Tibial artery (tissue), 4 donors: ENCODE results near the gene SSH3.
A peak's percentile ranks its signal among the peaks of the same experiment; 100 is the strongest.

ENCODE experiments used
- DNase-seq, 2 donors: peaks; one replicate each; pipeline ENCODE4 v3.0.0-alpha.2; 2019
- H3K27ac ChIP-seq, 2 donors: fragments of 200-600 bp; sonication (generic) in 1 of 2; 1 replicate in 1 of 2; 2 replicates in 1 of 2; pipeline ENCODE4 v1.5.1; 2018 to 2019; ENCODE audit warnings: mild to moderate bottlenecking in 1 of 2
- H3K27me3 ChIP-seq, 2 donors: fragments of 200-600 bp; sonication (generic) in 1 of 2; one replicate each; pipeline versions ENCODE4 v1.5.1 to v1.6.0; 2016 to 2019
- H3K36me3 ChIP-seq, 3 donors: fragments of 200-600 bp; sonication (generic) in 2 of 3; one replicate each; pipeline ENCODE4 v1.5.1; 2016 to 2019; ENCODE audit warnings: mild to moderate bottlenecking in 2 of 3
- H3K4me1 ChIP-seq, 4 donors: fragments of 200-600 bp; sonication (generic) in 2 of 4; 1 replicate in 3 of 4; 2 replicates in 1 of 4; pipeline ENCODE4 v1.5.1; 2016 to 2019
- H3K4me3 ChIP-seq, 2 donors: fragments of 200-600 bp; sonication (generic) in 1 of 2; 1 replicate in 1 of 2; 2 replicates in 1 of 2; pipeline ENCODE4 v1.5.1; 2018 to 2019; ENCODE audit warnings: mild to moderate bottlenecking in 2 of 2
- H3K9me3 ChIP-seq, 3 donors: fragments of 200-600 bp; sonication (generic) in 1 of 3; one replicate each; pipeline ENCODE4 v1.5.1; 2016 to 2019
- CTCF ChIP-seq, 2 experiments: fragments of 200-600 bp in 1 of 2; fragments of 450-650 bp in 1 of 2; IDR thresholded peaks; one replicate each; pipeline ENCODE4 v1.5.1; 2017 to 2019; ENCODE audit warnings: antibody characterized with exemption in 2 of 2, mild to moderate bottlenecking in 1 of 2, moderate library complexity in 1 of 2
- intact Hi-C: fragments of 100-400 bp; cut with DNase I; formaldehyde crosslinking; loops from one replicate; pipeline ENCODE4 v1.15.0; 2023; ENCODE audit warnings: low total_unique reads

Gene SSH3

GRCh38 chr11:67272327-67273259, 30.7 kb upstream of the SSH3 start:
- intact Hi-C loops: no loop called here
- Histone ChIP-seq H3K27ac (peak overlapping the region; percentile 65 to 93), H3K9me3 (no peaks in the 10 kb centered on the region), H3K36me3 (peaks cover 0 to 13% (median 0%) of the 10 kb centered on the region in 3 donors), H3K4me1 (peaks cover 5 to 100% (median 99%) of the 10 kb centered on the region in 4 donors), H3K4me3 (no peak overlapping the region), H3K27me3 (no peaks in the 10 kb centered on the region)
- TF ChIP-seq CTCF (IDR thresholded peaks at IDR 0.05): no peak
- DNase-seq: peak; percentile 23 to 67

- Histone ChIP-seq H3K27me3 (no peaks in the 10 kb centered on the region), H3K36me3 (peaks cover 0 to 13% (median 0%) of the 10 kb centered on the region in 3 donors), H3K9me3 (no peaks in the 10 kb centered on the region), H3K4me3 (no peak overlapping the region), H3K27ac (peak overlapping the region; percentile 65 to 93), H3K4me1 (peaks cover 5 to 100% (median 99%) of the 10 kb centered on the region in 4 donors)
- peak; percentile 22 to 75 for DNase-seq
- intact Hi-C loops: no loop called here
- no peak for TF ChIP-seq CTCF (IDR thresholded peaks at IDR 0.05)
These were observed 29.9 kb upstream of the SSH3 start for GRCh38 chr11:67273260-67273990.

- H3K4me1 ChIP-seq: peaks cover 5 to 94% (median 87%) of the 10 kb centered on the region in 4 donors
- peaks cover 9 to 18% (median 14%) of the 10 kb centered on the region in 3 donors for H3K36me3 ChIP-seq
- H3K27ac ChIP-seq: peak overlapping the region; percentile 65 to 93
- no peak overlapping the region for H3K4me3 ChIP-seq
- no peaks in the 10 kb centered on the region for H3K9me3 ChIP-seq
- H3K27me3 ChIP-seq: no peaks in the 10 kb centered on the region
- TF ChIP-seq CTCF (IDR thresholded peaks at IDR 0.05): no peak
- intact Hi-C loops: no loop called here
- DNase-seq: peak; percentile 38 to 71
These were observed 28.3 kb upstream of the SSH3 start for GRCh38 chr11:67274768-67275605.

- no peak for TF ChIP-seq CTCF (IDR thresholded peaks at IDR 0.05)
- Histone ChIP-seq H3K9me3 (no peaks in the 10 kb centered on the region), H3K4me3 (no peak overlapping the region), H3K36me3 (peaks cover 17 to 26% (median 22%) of the 10 kb centered on the region in 3 donors), H3K4me1 (peaks cover 5 to 85% (median 78%) of the 10 kb centered on the region in 4 donors), H3K27me3 (no peaks in the 10 kb centered on the region), H3K27ac (peak overlapping the region; percentile 79 to 93)
- intact Hi-C loops: no loop called here
- DNase-seq: peak; percentile 16 to 62
These were observed 27.5 kb upstream of the SSH3 start for GRCh38 chr11:67275606-67276409.
